ENCODE measurements around the gene ZNF638.

DNA sequence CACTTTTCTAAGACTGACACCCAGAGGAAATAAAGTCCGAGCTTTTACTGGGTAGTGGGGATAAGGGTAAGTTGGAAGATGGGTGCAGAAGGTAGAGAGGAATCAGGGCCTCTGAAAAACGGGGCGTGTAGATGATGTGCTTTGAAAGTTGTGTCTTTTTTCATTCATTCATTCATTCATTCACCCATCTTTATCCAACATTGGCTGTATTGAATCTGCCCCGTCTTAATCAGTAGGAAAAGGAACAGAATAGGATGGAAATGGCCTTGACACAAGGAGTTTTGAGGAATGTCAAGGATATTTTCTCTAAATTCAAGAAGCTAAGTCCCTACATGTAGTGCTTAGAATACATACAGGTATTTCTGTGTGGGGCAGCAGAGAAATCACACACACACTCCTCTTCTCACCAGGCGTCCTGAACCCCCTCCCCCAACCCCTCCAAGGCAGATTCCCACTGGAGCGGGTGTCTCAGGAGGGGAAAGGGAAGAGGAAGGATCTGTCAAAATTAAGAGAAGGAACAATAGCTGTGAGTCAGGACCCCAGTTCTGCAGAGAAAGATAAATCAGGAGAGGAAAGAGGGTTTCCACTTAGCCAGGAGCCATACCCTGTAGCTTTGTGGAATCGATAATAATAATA, 135.7 kb downstream of the ZNF638 start:
- TF ChIP-seq, protein P1, sequence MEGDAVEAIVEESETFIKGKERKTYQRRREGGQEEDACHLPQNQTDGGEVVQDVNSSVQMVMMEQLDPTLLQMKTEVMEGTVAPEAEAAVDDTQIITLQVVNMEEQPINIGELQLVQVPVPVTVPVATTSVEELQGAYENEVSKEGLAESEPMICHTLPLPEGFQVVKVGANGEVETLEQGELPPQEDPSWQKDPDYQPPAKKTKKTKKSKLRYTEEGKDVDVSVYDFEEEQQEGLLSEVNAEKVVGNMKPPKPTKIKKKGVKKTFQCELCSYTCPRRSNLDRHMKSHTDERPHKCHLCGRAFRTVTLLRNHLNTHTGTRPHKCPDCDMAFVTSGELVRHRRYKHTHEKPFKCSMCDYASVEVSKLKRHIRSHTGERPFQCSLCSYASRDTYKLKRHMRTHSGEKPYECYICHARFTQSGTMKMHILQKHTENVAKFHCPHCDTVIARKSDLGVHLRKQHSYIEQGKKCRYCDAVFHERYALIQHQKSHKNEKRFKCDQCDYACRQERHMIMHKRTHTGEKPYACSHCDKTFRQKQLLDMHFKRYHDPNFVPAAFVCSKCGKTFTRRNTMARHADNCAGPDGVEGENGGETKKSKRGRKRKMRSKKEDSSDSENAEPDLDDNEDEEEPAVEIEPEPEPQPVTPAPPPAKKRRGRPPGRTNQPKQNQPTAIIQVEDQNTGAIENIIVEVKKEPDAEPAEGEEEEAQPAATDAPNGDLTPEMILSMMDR (IDR thresholded peaks at IDR 0.05) = no peak
- TF ChIP-seq, protein P2, sequence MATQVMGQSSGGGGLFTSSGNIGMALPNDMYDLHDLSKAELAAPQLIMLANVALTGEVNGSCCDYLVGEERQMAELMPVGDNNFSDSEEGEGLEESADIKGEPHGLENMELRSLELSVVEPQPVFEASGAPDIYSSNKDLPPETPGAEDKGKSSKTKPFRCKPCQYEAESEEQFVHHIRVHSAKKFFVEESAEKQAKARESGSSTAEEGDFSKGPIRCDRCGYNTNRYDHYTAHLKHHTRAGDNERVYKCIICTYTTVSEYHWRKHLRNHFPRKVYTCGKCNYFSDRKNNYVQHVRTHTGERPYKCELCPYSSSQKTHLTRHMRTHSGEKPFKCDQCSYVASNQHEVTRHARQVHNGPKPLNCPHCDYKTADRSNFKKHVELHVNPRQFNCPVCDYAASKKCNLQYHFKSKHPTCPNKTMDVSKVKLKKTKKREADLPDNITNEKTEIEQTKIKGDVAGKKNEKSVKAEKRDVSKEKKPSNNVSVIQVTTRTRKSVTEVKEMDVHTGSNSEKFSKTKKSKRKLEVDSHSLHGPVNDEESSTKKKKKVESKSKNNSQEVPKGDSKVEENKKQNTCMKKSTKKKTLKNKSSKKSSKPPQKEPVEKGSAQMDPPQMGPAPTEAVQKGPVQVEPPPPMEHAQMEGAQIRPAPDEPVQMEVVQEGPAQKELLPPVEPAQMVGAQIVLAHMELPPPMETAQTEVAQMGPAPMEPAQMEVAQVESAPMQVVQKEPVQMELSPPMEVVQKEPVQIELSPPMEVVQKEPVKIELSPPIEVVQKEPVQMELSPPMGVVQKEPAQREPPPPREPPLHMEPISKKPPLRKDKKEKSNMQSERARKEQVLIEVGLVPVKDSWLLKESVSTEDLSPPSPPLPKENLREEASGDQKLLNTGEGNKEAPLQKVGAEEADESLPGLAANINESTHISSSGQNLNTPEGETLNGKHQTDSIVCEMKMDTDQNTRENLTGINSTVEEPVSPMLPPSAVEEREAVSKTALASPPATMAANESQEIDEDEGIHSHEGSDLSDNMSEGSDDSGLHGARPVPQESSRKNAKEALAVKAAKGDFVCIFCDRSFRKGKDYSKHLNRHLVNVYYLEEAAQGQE (IDR thresholded peaks at IDR 0.05; ENCODE audit: insufficient read depth in 1 of 2, low read depth in 2 of 2, low read length in 1 of 2) = no peak
- TF ChIP-seq POLR2AphosphoS5 (IDR thresholded peaks at IDR 0.05; ENCODE audit: low read depth, low read length) (no peak), SIN3A (IDR thresholded peaks at IDR 0.05; ENCODE audit: borderline replicate concordance, insufficient read depth, low read depth, low read length) (no peak)

Data from Panc1 (cell line).